Measurements from ENCODE around the gene KCNMA1. TPM values are rescaled to one million over a fixed set of nuclear protein-coding genes. Genes with fewer than 3 reads are reported as not detected.

KCNMA1 gene
- total RNA-seq, 1 experiment from 2014 or later, result 143 TPM

DNA sequence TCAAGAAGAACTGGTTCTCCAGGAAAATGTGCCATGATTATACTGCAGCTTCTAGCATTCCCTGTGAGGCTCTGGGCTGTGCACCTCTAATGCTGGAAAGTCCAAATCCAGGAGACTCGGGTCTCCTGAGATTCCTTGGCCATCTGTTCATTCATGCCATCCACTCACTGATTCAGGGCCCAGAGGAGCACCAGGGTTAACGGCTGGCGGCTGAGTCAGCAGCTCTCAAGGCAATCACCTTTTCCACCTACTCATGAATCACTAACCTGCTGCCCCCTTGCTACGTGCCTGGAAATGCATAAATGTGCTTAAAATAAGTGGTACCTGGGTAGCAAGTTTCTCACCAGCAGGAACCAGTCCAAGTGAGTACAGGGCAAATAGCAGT lies 132.7 kb downstream of the KCNMA1 start:
- Histone ChIP-seq H3K4me2 (ENCODE audit: low read length) (peak overlapping the region; percentile 65), H3K4me3 (ENCODE audit: low read length) (peak overlapping the region; percentile 15; the same call in 1 of the 2 replicates)
- CTCF ChIA-PET, result interaction anchor here (0.6 to 2.4 kb wide), 10 partner anchors 9 to 489 kb away, joined by 3 to 14 read pairs (median 4); no protein-coding TSS in a partner anchor

DNA sequence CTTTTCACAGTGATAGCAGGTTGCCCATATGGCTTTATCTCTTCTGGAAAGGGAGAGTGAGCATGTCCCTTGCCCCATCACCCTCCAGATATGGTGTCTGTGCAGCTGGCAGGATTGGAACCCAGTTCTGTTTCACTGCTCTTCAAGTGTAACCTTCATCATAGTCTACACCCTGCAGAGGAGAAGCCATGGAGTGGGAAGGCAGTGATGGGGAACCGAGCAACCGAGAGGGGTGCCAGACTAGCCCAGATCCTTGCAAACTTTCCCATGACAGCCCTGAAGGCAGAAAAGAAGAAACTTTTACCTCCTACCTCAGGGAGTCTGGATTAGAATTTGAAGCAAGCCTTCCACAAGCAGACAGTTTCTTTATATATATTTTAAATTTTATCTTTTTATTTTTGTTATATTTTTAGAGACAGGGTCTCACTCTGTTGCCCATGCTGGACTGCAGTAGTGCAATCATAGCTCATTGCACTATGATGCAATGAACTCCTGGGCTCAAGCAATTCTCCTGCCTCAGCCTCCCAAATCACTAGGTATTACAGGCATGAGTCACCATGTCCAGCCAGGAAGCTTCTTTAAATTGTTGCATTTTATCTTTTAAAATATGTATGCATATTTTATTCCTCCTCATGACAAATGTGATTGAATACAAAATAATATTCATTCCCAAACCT lies 133.3 kb downstream of the KCNMA1 start:
- H3K9ac ChIP-seq (ENCODE audit: low read length), result no peak overlapping the region
- DNase-seq (no peak), ATAC-seq (peak; percentile 5)
- H3F3A ChIP-seq (ENCODE audit: low read length, unreplicated experiment), result peaks cover 27% of the 10 kb centered on the region
- POLR2A ChIA-PET (ENCODE audit: unreplicated experiment), result interaction anchor here (0.7 kb wide), 1 partner anchor 47 kb away, joined by 3 read pairs; no protein-coding TSS in a partner anchor
- TF ChIP-seq EZH2 (IDR thresholded peaks at IDR 0.05; ENCODE audit: low read length, unreplicated experiment) (no peak), EZH2phosphoT487 (IDR thresholded peaks at IDR 0.05; ENCODE audit: borderline replicate concordance, low read length) (no peak)
- TF ChIP-seq, protein P1, sequence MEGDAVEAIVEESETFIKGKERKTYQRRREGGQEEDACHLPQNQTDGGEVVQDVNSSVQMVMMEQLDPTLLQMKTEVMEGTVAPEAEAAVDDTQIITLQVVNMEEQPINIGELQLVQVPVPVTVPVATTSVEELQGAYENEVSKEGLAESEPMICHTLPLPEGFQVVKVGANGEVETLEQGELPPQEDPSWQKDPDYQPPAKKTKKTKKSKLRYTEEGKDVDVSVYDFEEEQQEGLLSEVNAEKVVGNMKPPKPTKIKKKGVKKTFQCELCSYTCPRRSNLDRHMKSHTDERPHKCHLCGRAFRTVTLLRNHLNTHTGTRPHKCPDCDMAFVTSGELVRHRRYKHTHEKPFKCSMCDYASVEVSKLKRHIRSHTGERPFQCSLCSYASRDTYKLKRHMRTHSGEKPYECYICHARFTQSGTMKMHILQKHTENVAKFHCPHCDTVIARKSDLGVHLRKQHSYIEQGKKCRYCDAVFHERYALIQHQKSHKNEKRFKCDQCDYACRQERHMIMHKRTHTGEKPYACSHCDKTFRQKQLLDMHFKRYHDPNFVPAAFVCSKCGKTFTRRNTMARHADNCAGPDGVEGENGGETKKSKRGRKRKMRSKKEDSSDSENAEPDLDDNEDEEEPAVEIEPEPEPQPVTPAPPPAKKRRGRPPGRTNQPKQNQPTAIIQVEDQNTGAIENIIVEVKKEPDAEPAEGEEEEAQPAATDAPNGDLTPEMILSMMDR (conservative IDR thresholded peaks at IDR 0.05; ENCODE audit: low read depth, low read length), result no peak
- no peak overlapping the region for H3K4me3 ChIP-seq (ENCODE audit: low read length)
- peaks cover 64% of the 10 kb centered on the region for H3K79me2 ChIP-seq (ENCODE audit: low read length)
- H3K9me2 ChIP-seq (replicated peaks; ENCODE audit: low read length), result no peaks in the 10 kb centered on the region
- no TSS peak for BruUV-seq (replicated peaks)
- H3K27me3 ChIP-seq (ENCODE audit: low read length), result no peaks in the 10 kb centered on the region
- peaks cover 80% of the 10 kb centered on the region for H3K4me1 ChIP-seq (ENCODE audit: insufficient read depth, low read length)
- no peaks in the 10 kb centered on the region for H3K9me3 ChIP-seq (ENCODE audit: low read length)
- CTCF ChIA-PET, result interaction anchor here (0.6 to 2.4 kb wide), 10 partner anchors 10 to 336 kb away, joined by 3 to 14 read pairs (median 3); no protein-coding TSS in a partner anchor
- intact Hi-C loops (cut with micrococcal nuclease), result loop anchor here (2.0 kb wide), 4 partner anchors 26 to 340 kb away; no protein-coding TSS in a partner anchor
- H3K4me2 ChIP-seq (ENCODE audit: low read length), result peak overlapping the region; percentile 65
- H4K20me1 ChIP-seq (ENCODE audit: low read length), result no peaks in the 10 kb centered on the region
- H3K36me3 ChIP-seq (ENCODE audit: low read depth, low read length), result no peaks in the 10 kb centered on the region
- no peak overlapping the region for H2AFZ ChIP-seq (ENCODE audit: low read length)
- peak overlapping the region; percentile 82 for H3K27ac ChIP-seq (ENCODE audit: low read length)

More for the DNA sequence above, 132.7 kb downstream of the KCNMA1 start:
- H3K27ac ChIP-seq (ENCODE audit: low read length), result peak overlapping the region; percentile 82
- no peaks in the 10 kb centered on the region for H3K9me2 ChIP-seq (replicated peaks; ENCODE audit: low read length)
- no TSS peak for BruUV-seq (replicated peaks)
- DNase-seq (peak; percentile 100), ATAC-seq (peak; percentile 48)
- H2AFZ ChIP-seq (ENCODE audit: low read length), result no peak overlapping the region
- POLR2A ChIA-PET (ENCODE audit: unreplicated experiment), result interaction anchor here (0.7 kb wide), 1 partner anchor 48 kb away, joined by 3 read pairs; no protein-coding TSS in a partner anchor
- H3K36me3 ChIP-seq (ENCODE audit: low read depth, low read length), result no peaks in the 10 kb centered on the region
- peaks cover 80% of the 10 kb centered on the region for H3K4me1 ChIP-seq (ENCODE audit: insufficient read depth, low read length)
- intact Hi-C loops (cut with micrococcal nuclease), result loop anchor here (1.0 to 2.0 kb wide), 6 partner anchors 26 to 340 kb away; partner anchors contain the start of gene KCNMA1
- H3F3A ChIP-seq (ENCODE audit: low read length, unreplicated experiment), result peaks cover 27% of the 10 kb centered on the region
- H4K20me1 ChIP-seq (ENCODE audit: low read length), result no peaks in the 10 kb centered on the region
- TF ChIP-seq, protein P1 (conservative IDR thresholded peaks at IDR 0.05; ENCODE audit: low read depth, low read length), result peak; percentile 90
- no peak for TF ChIP-seq EZH2 (IDR thresholded peaks at IDR 0.05; ENCODE audit: low read length, unreplicated experiment)
- peaks cover 67% of the 10 kb centered on the region for H3K79me2 ChIP-seq (ENCODE audit: low read length)
- peak overlapping the region; percentile 38 for H3K9ac ChIP-seq (ENCODE audit: low read length)
- H3K9me3 ChIP-seq (ENCODE audit: low read length), result no peaks in the 10 kb centered on the region
- no peaks in the 10 kb centered on the region for H3K27me3 ChIP-seq (ENCODE audit: low read length)

Measured in PC-3 (cell line).